H1 (cell line): Measurements from ENCODE around the gene ORC3. TPM values are rescaled to one million over a fixed set of nuclear protein-coding genes. Genes with fewer than 3 reads are reported as not detected.

ENCODE experiments used
- BACH1 ChIP-seq: IDR thresholded peaks from 2 replicates; pipeline ENCODE4 v1.6.1; 2012; ENCODE audit warnings: low read length, improper control_type of control experiment
- BRCA1 ChIP-seq: IDR thresholded peaks from 2 replicates; pipeline ENCODE4 v1.6.1; 2012; ENCODE audit warnings: low read depth, low read length, improper control_type of control experiment
- CBX5 ChIP-seq: fragments of 300-800, 300-1000 bp; sonication (generic); IDR thresholded peaks from 2 replicates; pipeline ENCODE4 v1.7.1; 2016; ENCODE audit warnings: antibody characterized with exemption, low read length, low read depth
- CREB1 ChIP-seq: IDR thresholded peaks from 2 replicates; pipeline ENCODE4 v1.6.1; 2012; ENCODE audit warnings: inconsistent platforms
- EZH2 ChIP-seq: fragments of 200-600 bp; sonication (generic); IDR thresholded peaks from 2 replicates; pipeline ENCODE4 v1.7.1; 2012; ENCODE audit warnings: low read depth, mild to moderate bottlenecking, moderate library complexity, low read length, inconsistent platforms; ENCODE audit not compliant: severe bottlenecking
- JUN ChIP-seq: IDR thresholded peaks from 2 replicates; pipeline ENCODE4 v1.6.1; 2011; ENCODE audit warnings: low read depth, mild to moderate bottlenecking, improper control_type of control experiment, low read length
- MAFK ChIP-seq: IDR thresholded peaks from 2 replicates; pipeline ENCODE4 v1.6.1; 2012; ENCODE audit warnings: low read depth, mild to moderate bottlenecking, improper control_type of control experiment, low read length
- POLR2A ChIP-seq, 2 experiments: IDR thresholded peaks; 1 replicate in 1 of 2; 2 replicates in 1 of 2; pipeline ENCODE4 v1.6.1; 2011; ENCODE audit warnings: low read depth in 2 of 2, low read length in 2 of 2, mild to moderate bottlenecking in 2 of 2; ENCODE audit errors: control extremely low read depth in 1 of 2
- POLR2AphosphoS5 ChIP-seq: IDR thresholded peaks from 2 replicates; pipeline ENCODE4 v1.6.1; 2011; ENCODE audit warnings: low read depth, low read length
- RXRA ChIP-seq: IDR thresholded peaks from 2 replicates; pipeline ENCODE4 v1.6.1; 2011; ENCODE audit warnings: low read depth, mild to moderate bottlenecking, low read length, moderate library complexity; ENCODE audit not compliant: insufficient read depth
- SIRT6 ChIP-seq: IDR thresholded peaks from one replicate; pipeline ENCODE4 v1.7.1; 2012; ENCODE audit warnings: low read length, inconsistent platforms
- SP4 ChIP-seq: IDR thresholded peaks from 2 replicates; pipeline ENCODE4 v1.6.1; 2012; ENCODE audit warnings: low read length, inconsistent platforms
- TEAD4 ChIP-seq: IDR thresholded peaks from 2 replicates; pipeline ENCODE4 v1.6.1; 2012; ENCODE audit warnings: low read depth, low read length, inconsistent platforms, mixed read lengths
- YY1 ChIP-seq: IDR thresholded peaks from 2 replicates; pipeline ENCODE4 v1.6.1; 2011; ENCODE audit warnings: low read depth, mild to moderate bottlenecking, low read length
- polyA plus RNA-seq, 7 experiments: library from polyadenylated mRNA; depleted of rRNA in 3 of 7; stranded (reverse) in 5 of 7; unstranded in 2 of 7; fragments of >200 nt in 5 of 7; fragments of 200-250 nt in 2 of 7; gene quantifications; 1 replicate in 5 of 7; 2 replicates in 1 of 7; 4 replicates in 1 of 7; pipeline versions ENCODE4 v1.2.1 to v1.2.3, GENCODE V29; 2011 to 2013; ENCODE audit warnings: missing spikeins in 2 of 7, mixed read lengths in 2 of 7
- total RNA-seq: library from RNA; stranded (reverse); fragmentation: NEBNext Ultra II Directional; extraction: Animal tissue kit (Norgen Biotek cat#: 25700); gene quantifications from 2 replicates; pipeline ENCODE4 v1.2.1, GENCODE V29; 2021
- TF ChIP-seq, protein P1 (sequence below), 3 experiments: IDR thresholded peaks; 1 replicate in 2 of 3; 2 replicates in 1 of 3; pipeline versions ENCODE4 v1.5.1 to v1.6.1; 2011; ENCODE audit warnings: low read length in 3 of 3, mild to moderate bottlenecking in 3 of 3, inconsistent platforms in 2 of 3, low read depth in 1 of 3, moderate library complexity in 1 of 3; ENCODE audit not compliant: insufficient read depth in 1 of 3; ENCODE audit errors: control extremely low read depth in 1 of 3

The ORC3 gene
- total and polyA plus RNA-seq, 2 of the 8 experiments (the other 6 are each of a cell fraction or from before 2014, with no cell fraction given): 35.9 to 60.9 TPM

DNA sequence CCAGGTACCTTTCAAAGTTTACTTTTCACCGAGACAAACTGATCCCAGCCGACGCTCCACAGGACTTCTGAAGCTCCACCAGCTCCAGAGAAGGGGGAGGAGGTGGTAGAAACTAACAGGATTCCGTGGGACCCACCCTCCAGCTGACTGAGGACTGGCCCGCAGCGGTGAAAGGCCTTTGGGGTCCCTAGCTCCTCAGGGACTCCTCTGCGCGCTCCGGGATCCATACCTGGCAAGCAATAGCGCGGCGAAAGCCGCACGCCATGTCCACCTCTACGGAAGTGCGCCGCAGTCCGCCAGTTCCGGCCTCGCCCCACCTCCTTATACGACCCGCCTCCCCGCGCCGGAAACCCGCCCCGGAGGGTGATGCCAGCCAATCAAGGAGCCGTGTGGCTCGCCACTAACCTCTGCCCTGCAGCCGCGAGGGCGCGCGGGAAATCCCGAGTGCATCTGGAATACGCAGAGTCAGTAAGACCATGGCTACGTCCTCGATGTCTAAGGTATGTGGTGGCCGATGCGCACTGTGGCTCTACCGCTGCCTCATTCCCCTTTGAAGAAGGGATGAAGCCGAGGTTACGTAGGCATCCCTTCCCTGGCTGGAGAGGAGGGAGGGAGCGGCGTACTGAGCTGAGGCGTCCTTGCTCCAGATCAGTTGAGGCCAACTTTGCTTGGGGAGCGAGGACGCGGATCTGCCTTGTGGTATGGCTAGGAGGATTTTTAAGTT, at the start of gene ORC3, which contains the start of gene RARS2 (continued):
- TF ChIP-seq MAFK: peak; percentile 5; the same call in 1 of the 2 replicates
- no peak for TF ChIP-seq BACH1
- TF ChIP-seq POLR2A (IDR thresholded peaks at IDR 0.05; ENCODE audit: control extremely low read depth in 1 of 2, low read depth in 2 of 2, low read length in 2 of 2): peak; percentile 96 to 97
- peak; percentile 98 for TF ChIP-seq POLR2AphosphoS5
- TF ChIP-seq YY1: 0 out of 2 replicates have a peak, but pooled peaks have one; percentile 67
- TF ChIP-seq CBX5: no peak
- TF ChIP-seq TEAD4: 0 out of 2 replicates have a peak, but pooled peaks have one; percentile 16
- TF ChIP-seq CREB1: peak; percentile 56
- TF ChIP-seq, protein P1, sequence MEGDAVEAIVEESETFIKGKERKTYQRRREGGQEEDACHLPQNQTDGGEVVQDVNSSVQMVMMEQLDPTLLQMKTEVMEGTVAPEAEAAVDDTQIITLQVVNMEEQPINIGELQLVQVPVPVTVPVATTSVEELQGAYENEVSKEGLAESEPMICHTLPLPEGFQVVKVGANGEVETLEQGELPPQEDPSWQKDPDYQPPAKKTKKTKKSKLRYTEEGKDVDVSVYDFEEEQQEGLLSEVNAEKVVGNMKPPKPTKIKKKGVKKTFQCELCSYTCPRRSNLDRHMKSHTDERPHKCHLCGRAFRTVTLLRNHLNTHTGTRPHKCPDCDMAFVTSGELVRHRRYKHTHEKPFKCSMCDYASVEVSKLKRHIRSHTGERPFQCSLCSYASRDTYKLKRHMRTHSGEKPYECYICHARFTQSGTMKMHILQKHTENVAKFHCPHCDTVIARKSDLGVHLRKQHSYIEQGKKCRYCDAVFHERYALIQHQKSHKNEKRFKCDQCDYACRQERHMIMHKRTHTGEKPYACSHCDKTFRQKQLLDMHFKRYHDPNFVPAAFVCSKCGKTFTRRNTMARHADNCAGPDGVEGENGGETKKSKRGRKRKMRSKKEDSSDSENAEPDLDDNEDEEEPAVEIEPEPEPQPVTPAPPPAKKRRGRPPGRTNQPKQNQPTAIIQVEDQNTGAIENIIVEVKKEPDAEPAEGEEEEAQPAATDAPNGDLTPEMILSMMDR (IDR thresholded peaks at IDR 0.05; ENCODE audit: control extremely low read depth in 1 of 3, insufficient read depth in 1 of 3, low read depth in 1 of 3, low read length in 3 of 3): no peak; a peak in 1 of 4 replicates
- TF ChIP-seq JUN: no peak
- TF ChIP-seq SP4: no peak
- TF ChIP-seq RXRA: no peak
- no peak for TF ChIP-seq BRCA1
- no peak for TF ChIP-seq EZH2
- no peak for TF ChIP-seq SIRT6
